ENCODE data around the gene PIGH. TPM values are rescaled to one million over a fixed set of nuclear protein-coding genes. Genes with fewer than 3 reads are reported as not detected.

Gene PIGH
- total RNA-seq, 4 donors from 2014 or later: 25.6 to 45.7 (median 28.1) TPM

DNA sequence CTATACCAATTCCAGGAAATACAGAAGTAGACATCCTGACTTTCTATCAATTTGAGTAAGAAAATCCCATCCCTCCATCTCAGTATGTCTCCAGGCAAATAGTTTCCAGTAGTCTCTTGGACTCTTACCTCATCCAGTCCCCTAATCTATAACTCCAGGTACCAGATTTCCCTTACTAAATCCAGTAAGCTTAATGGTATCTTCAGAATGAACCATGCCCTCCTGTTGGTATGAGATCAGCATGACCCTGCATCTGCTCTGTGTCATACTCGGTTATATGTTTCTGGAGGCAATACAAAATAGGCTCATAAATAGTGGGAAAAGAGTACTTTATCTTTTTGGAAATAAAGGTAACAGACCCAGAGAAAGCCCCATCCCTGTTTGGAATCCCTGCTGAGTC, 18.4 kb downstream of the PIGH start:
- TF ChIP-seq, protein P1, sequence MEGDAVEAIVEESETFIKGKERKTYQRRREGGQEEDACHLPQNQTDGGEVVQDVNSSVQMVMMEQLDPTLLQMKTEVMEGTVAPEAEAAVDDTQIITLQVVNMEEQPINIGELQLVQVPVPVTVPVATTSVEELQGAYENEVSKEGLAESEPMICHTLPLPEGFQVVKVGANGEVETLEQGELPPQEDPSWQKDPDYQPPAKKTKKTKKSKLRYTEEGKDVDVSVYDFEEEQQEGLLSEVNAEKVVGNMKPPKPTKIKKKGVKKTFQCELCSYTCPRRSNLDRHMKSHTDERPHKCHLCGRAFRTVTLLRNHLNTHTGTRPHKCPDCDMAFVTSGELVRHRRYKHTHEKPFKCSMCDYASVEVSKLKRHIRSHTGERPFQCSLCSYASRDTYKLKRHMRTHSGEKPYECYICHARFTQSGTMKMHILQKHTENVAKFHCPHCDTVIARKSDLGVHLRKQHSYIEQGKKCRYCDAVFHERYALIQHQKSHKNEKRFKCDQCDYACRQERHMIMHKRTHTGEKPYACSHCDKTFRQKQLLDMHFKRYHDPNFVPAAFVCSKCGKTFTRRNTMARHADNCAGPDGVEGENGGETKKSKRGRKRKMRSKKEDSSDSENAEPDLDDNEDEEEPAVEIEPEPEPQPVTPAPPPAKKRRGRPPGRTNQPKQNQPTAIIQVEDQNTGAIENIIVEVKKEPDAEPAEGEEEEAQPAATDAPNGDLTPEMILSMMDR (IDR thresholded peaks at IDR 0.05): no peak
- TF ChIP-seq POLR2A (IDR thresholded peaks at IDR 0.05): no peak
- DNase-seq: no peak
- peaks cover 0 to 23% (median 0%) of the 10 kb centered on the region in 3 donors for H3K36me3 ChIP-seq
- H3K4me1 ChIP-seq: no peaks in the 10 kb centered on the region
- H3K27ac ChIP-seq: peak overlapping the region in 1 of 4 donors; percentile 36
- H3K4me3 ChIP-seq: no peak overlapping the region
- H3K27me3 ChIP-seq: no peaks in the 10 kb centered on the region
- no peaks in the 10 kb centered on the region for H3K9me3 ChIP-seq

DNA sequence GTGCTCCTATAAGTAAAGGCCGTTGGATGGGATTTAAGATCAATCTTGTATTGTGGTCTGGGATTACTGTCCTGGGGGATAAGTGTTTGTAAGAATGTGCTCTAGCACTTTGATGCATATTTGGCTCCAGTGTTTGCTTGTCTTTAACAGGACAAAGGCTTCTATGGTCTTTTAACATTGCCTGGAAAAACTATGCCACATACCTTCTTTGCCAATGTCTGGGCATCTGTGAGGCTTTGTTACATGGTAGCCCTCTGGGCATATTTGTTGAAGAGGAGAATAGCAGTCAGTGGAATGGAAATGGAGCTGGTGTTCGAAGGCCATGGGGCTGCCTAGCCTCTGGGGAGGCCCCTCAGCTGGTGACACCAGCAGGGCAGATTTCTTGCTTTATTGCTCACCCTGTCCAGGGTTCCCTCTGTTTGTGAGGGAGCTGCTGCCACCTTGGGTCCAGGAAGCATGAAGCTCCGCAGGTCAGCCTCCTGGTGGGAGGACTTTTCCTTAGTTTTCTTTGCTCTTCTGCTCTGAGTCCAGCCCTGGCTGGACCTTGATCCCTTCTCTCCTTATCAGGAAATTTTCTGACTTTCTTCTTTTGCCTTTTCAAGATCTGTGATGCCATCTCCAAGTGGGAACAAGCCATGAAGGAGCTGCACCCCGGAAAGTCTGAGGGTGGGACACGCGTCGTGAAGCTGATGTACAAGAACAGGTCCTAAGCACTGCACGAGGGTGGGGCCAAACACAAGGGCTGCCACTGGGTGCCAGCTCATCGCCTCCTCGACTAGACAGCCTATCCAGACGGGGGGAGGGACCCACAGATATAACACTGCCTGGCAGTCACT, 19.5 kb downstream of the PIGH start:
- H3K4me1 ChIP-seq: no peaks in the 10 kb centered on the region
- peak in 2 of 3 donors; percentile 70 to 75 for DNase-seq
- peaks cover 0 to 20% (median 0%) of the 10 kb centered on the region in 3 donors for H3K36me3 ChIP-seq
- no peaks in the 10 kb centered on the region for H3K27me3 ChIP-seq
- no peak overlapping the region for H3K4me3 ChIP-seq
- TF ChIP-seq POLR2A (IDR thresholded peaks at IDR 0.05): no peak
- TF ChIP-seq, protein P1 (IDR thresholded peaks at IDR 0.05): peak in 3 of 6 experiments; percentile 50 to 52 (median 50)
- peak overlapping the region in 2 of 4 donors; percentile 5 to 48 for H3K27ac ChIP-seq
- H3K9me3 ChIP-seq: no peaks in the 10 kb centered on the region

DNA sequence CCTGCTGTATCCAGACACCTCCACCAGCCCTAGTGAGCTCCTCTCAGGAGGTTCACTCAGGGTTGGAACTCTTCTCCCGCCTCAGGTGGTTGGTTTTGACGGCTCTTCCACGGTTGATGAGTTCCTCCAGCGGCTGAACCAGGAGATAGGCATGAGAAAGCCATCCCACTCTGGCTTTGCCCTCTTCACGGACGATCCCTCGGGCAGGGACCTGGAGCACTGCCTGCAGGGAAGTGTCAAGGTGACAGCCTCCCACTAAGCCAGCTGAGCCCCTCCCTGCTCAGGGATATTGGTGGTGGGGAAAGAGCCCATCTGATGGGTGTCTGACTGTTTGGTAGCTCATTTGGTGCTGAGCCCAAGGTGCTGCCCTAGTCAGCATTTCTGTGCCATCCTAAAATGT, 20.4 kb downstream of the PIGH start:
- H3K36me3 ChIP-seq: peaks cover 0 to 12% (median 0%) of the 10 kb centered on the region in 3 donors

DNA sequence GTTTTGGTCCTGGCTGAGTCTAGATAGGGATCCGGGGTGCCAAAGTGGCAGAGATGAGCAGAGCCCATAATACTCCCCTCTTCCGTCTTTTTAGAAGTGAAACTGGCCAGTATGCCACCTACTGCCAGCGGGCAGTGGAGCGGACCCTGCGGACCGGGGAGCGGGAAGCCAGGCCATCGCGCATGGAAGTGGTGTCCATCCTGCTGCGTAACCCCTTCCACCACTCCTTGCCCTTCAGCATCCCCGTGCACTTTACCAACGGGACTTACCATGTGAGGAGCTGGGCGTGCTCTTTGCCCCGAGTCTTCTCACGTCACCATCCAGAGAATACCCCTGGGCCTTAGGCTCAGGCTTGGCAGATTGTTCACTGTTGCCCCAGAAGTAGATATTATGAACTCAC, 21.0 kb downstream of the PIGH start:
- TF ChIP-seq POLR2A (IDR thresholded peaks at IDR 0.05): no peak
- TF ChIP-seq, protein P1 (IDR thresholded peaks at IDR 0.05): no peak
- Histone ChIP-seq H3K27me3 (no peaks in the 10 kb centered on the region), H3K27ac (no peak overlapping the region), H3K36me3 (peaks cover 0 to 12% (median 0%) of the 10 kb centered on the region in 3 donors), H3K4me3 (no peak overlapping the region), H3K9me3 (no peaks in the 10 kb centered on the region), H3K4me1 (no peaks in the 10 kb centered on the region)
- DNase-seq: peak in 1 of 3 donors; percentile 27

More for the DNA sequence above, 20.4 kb downstream of the PIGH start:
- Histone ChIP-seq H3K4me3 (no peak overlapping the region), H3K9me3 (no peaks in the 10 kb centered on the region), H3K4me1 (no peaks in the 10 kb centered on the region), H3K27ac (no peak overlapping the region), H3K27me3 (no peaks in the 10 kb centered on the region)
- peak in 1 of 3 donors; percentile 42 for DNase-seq
- TF ChIP-seq POLR2A (IDR thresholded peaks at IDR 0.05): no peak
- TF ChIP-seq, protein P1 (IDR thresholded peaks at IDR 0.05): no peak

DNA sequence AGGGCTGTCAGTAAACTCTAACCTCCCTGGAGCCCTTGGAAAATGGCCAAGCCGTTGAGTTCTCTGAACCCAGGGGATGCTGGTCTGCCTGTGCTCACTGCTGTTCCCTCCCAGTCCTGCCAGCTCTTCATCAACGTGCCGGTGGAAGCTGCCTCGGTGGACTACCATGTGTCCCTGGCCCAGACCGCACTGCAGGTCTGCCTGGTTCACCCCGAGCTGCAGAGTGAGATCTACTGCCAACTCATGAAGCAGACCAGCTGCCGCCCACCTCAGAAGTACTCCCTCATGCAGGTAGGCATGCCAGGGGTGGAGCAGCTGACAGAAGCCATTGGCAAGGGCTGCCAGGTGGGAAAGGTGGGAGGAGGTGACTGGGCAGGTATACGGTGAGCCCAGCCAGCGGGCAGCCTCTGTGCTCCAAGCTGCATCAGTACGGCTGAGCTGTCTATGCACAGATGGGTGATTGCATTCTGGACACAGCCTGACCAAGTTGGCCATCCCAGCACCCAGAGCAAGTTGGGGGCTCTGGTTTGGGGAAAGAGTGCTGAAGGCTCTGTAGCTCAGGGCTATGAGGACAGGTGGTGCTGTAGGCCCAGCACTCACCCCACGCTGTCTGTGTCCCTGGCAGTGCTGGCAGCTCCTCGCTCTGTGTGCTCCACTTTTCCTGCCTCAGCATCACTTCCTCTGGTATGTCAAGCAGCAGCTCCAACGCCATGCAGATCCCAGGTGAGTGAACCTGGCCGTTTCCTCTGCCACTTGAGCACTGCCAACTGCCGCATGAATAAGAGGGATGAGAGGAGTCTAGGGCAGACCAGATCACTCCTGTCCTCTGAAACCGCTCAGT, 21.9 kb downstream of the PIGH start:
- no peak overlapping the region for H3K4me3 ChIP-seq
- H3K27ac ChIP-seq: no peak overlapping the region
- peaks cover 0 to under 1% (median 0%) of the 10 kb centered on the region in 4 donors for H3K4me1 ChIP-seq
- DNase-seq: peak in 1 of 3 donors; percentile 37
- no peaks in the 10 kb centered on the region for H3K9me3 ChIP-seq
- TF ChIP-seq, protein P1 (IDR thresholded peaks at IDR 0.05): no peak
- TF ChIP-seq POLR2A (IDR thresholded peaks at IDR 0.05): no peak
- H3K27me3 ChIP-seq: no peaks in the 10 kb centered on the region
- peaks cover 0 to 17% (median 0%) of the 10 kb centered on the region in 3 donors for H3K36me3 ChIP-seq
